DMS153 (cell line): ENCODE results near the gene MSH5.

Experiments used
- DNase-seq: peaks from one replicate; lab custom pipeline; 2025; lab: John Stamatoyannopoulos, UW

Gene MSH5

DNA sequence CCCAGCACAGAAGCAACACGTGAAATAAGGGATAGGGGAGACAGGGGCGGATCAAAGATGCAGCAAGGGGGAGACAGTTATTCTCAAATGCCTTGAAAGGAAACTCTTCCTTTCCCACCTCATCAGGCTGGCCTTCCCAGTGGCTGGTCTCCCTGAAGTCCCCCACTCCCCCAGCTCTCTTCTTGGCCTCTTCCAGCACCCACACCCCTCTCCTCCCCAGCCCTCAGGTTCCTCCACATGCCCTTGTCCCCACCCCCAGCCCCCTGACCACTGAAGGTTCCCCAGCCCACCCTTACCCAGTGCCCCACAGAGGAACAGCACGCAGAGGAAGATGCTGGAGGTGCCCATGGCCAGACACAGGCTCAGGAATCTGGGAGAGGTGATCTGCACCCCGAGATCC is 26.3 kb upstream of the MSH5 start:
- no peak for DNase-seq

- no peak for DNase-seq
These were observed 25.7 kb upstream of the MSH5 start for GRCh38 chr6:31713991-31714684.

DNA sequence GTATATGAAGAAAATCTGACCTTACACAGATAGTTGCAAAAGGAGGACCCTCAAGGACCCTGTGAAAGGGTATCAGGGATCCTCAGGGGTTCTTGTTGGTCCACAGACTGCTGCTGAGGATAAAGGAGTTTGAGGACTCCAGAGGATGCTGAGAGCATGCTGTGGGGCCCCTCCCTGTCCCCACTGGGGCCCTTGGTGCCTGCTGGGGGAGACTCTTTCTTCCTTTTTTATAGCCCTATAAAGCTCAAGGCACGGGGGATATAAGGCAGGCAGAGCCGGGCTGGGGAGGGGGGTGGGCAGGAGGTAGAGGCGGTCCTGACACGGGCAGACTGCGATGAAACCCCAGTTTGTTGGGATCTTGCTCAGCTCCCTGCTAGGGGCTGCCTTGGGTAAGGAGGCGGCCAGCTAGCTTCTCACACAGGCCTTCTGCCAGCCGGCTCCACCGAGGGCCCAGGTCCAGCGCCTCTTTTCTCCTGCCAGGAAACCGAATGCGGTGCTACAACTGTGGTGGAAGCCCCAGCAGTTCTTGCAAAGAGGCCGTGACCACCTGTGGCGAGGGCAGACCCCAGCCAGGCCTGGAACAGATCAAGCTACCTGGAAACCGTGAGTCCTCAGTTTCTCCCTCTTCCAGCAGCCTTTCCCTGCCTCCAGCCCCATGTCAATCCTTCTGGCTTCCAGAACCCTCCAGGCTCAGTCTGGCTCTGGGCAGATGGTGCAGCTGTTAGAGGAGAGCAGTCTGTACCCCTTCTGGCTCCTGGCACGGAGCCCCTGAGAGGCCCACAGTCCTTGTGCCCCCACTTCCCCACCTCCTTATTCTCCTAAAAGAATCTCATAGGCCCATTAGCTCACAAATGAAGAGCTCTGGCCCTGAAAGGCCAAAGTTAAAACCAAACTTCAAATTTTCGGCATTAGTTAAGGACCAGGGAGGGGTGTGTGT is 24.5 kb upstream of the MSH5 start, which contains the start of gene LY6G6D:
LY6G6D (plus strand) TSS at position 327 of the 937 bp plus-strand sequence; CDS start at position 335, 8 bp downstream.
- no peak for DNase-seq

- no peak for DNase-seq
These were observed 22.1 kb upstream of the MSH5 start for GRCh38 chr6:31717499-31718222.

GRCh38 chr6:31718265-31718664 is 21.5 kb upstream of the MSH5 start:
- peak; percentile 75 for DNase-seq

GRCh38 chr6:31719001-31719400 is 20.8 kb upstream of the MSH5 start:
- DNase-seq: no peak

DNA sequence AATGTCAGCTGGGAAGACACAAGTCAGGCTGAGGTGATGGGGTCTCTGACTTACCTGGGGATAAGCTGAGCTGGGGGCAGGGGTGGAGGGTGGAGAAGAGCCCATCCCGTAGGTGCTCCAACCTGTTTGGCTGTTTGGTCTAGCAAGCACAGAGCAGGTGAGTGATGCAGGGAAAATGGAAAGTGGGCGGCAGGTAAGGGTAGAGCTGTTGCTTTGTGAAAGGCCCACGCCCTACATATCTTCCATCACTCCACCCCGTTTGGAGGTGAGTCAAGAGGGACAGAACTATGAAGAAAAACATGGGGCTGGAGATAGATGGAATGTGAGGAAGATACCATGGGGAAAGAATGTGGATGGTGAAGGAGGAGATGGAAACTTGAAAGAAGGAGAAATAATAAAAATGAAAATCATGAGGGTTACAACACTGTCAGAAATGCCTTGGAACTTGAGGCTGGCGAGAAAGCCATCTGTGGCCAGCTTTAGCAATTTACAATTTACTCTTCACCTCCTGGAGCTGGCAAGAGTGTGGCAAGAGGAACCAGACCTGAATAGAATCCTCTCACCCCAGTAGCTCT is 19.5 kb upstream of the MSH5 start:
- no peak for DNase-seq

GRCh38 chr6:31721351-31722020 is 18.3 kb upstream of the MSH5 start, which contains the start of gene LY6G6C:
LY6G6C (minus strand) TSS chr6:31721746; CDS start chr6:31721679, 67 bp downstream.
- DNase-seq: no peak

GRCh38 chr6:31722173-31722572 is 17.6 kb upstream of the MSH5 start:
- DNase-seq: no peak

- no peak for DNase-seq
These were observed 16.4 kb upstream of the MSH5 start, which contains the start of gene MPIG6B for GRCh38 chr6:31723245-31723979. MPIG6B (plus strand) TSS chr6:31723373; CDS start chr6:31723384, 11 bp downstream.

- DNase-seq: no peak
These were observed 15.7 kb upstream of the MSH5 start for GRCh38 chr6:31723980-31724691.

DNA sequence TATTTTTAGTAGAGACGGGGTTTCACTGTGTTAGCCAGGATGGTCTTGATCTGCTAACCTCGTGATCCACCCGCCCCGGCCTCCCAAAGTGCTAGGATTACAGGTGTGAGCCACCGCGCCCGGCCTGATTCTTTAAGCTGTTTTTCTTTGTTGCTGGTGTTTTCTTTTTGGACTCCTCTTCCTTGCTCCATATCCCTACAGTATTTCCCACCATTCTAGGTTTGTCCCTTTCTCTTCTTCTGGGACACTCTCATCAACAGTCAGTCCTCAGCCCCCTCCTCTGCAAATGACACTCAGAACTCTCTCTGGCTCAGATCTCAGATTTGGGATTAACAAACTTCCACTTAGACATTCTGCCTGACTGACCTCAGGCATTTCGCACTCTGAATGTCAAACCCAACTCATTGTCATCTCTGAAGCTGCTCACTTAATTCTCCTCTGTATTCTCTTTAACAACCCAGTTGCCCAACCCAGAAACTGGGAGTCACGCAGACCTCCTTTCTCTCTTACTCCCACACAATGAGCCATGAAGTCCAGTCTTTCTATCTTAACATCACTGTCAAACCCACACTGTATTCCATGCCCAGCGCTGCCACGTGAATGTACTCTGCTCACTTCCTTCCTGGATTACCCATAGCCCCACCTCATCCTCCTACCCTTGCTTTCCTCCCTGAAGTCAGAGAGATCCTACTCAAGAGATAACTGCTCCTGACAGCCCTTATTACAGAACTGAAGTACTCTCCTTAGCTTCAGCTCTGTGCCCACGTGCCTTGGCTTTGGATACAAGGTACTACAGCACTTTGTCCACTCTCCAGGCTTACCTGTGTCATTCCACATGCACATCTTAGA is 14.1 kb upstream of the MSH5 start:
- DNase-seq: no peak

GRCh38 chr6:31727034-31727716 is 12.6 kb upstream of the MSH5 start:
- DNase-seq: no peak

GRCh38 chr6:31727717-31728671 is 11.8 kb upstream of the MSH5 start:
- DNase-seq: no peak

GRCh38 chr6:31728767-31729514 is 10.9 kb upstream of the MSH5 start, which contains the start of gene DDAH2:
DDAH2 (minus strand) TSS chr6:31729299; CDS start chr6:31729161, 138 bp downstream.
- DNase-seq: no peak

DNA sequence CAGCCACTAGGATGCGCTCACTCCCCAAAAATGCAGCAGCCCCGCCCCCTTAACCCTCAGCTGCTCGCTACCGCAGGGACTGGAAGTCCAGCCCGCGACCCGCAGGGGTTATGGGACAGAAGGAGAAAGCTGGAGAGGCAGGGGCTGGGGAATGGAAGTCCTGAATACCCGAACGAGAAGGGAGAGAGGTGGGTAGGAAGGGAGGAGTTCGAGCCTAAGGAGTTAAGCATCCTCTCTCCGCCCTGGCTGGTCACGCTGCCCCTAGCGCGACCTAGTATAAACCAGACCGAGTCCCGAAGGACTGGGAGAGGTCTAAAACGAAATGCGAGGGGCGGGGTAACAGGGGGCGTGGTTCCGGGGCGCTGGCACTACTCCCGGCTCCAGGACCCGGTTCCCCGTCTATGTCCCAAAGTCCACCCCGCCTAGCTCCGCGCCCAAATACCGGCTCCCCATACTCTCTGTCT is 10.3 kb upstream of the MSH5 start:
- peak; percentile 86 for DNase-seq
